Testis (tissue), 3 donors: ENCODE measurements around the gene HOXA10. TPM values are rescaled to one million over a fixed set of nuclear protein-coding genes. Genes with fewer than 3 reads are reported as not detected.
A peak's percentile ranks its signal among the peaks of the same experiment; 100 is the strongest.

Experiments used
- DNase-seq: peaks from one replicate; pipeline ENCODE4 v3.0.0-alpha.2; 2019
- H3K27ac ChIP-seq, 2 donors: fragments of 200-600 bp; sonication (generic); one replicate each; pipeline ENCODE4 v1.5.1; 2019
- H3K27me3 ChIP-seq: fragments of 200-600 bp; sonication (generic); one replicate; pipeline ENCODE4 v1.5.1; 2019
- H3K36me3 ChIP-seq: fragments of 200-600 bp; sonication (generic); one replicate; pipeline ENCODE4 v1.5.1; 2017; ENCODE audit warnings: low read depth; ENCODE audit errors: missing control alignments
- H3K4me1 ChIP-seq: fragments of 200-600 bp; sonication (generic); one replicate; pipeline ENCODE4 v1.5.1; 2019
- H3K4me3 ChIP-seq, 2 donors: fragments of 200-600 bp; sonication (generic); one replicate each; pipeline ENCODE4 v1.5.1; 2017 to 2019
- H3K9me3 ChIP-seq: fragments of 200-600 bp; sonication (generic); one replicate; pipeline ENCODE4 v1.5.1; 2017
- POLR2A ChIP-seq: fragments of 450-650 bp; IDR thresholded peaks from one replicate; pipeline ENCODE4 v1.6.1; 2017; ENCODE audit warnings: antibody characterized with exemption, mild to moderate bottlenecking, moderate library complexity
- WGBS, 2 donors: methylation state at CpG; one replicate each; pipeline ENCODE4 v1.1.5; 2018; 5-methylcytosine and 5-hydroxymethylcytosine counted together
- intact Hi-C: fragments of 100-400 bp; cut with DNase I; formaldehyde crosslinking; loops from one replicate; pipeline ENCODE4 v1.15.1; 2023; ENCODE audit warnings: low total_unique reads
- polyA plus RNA-seq: library from polyadenylated mRNA; stranded (reverse); fragments of 350-450 nt; fragmentation: Illumina TruSeq; extraction: RNeasy Lipid Tissue Mini Kit (QIAGEN cat#74804); gene quantifications from one replicate; pipeline ENCODE4 v1.2.3, GENCODE V29; 2014; ENCODE audit warnings: low read depth, low replicate concordance; ENCODE audit not compliant: insufficient read depth
- total RNA-seq, 2 donors: library from RNA; depleted of rRNA; stranded (reverse); fragments of >200 nt; gene quantifications; one replicate each; pipeline ENCODE4 v1.2.3, GENCODE V29; 2016
- TF ChIP-seq, protein P1 (sequence below), 3 experiments: fragments of 450-650 bp in 2 of 3; fragments of 200-600 bp in 1 of 3; sonication (generic) in 1 of 3; IDR thresholded peaks; one replicate each; pipeline ENCODE4 v1.5.1; 2016 to 2019; ENCODE audit warnings: antibody characterized with exemption in 3 of 3, mild to moderate bottlenecking in 2 of 3, moderate library complexity in 1 of 3

The HOXA10 gene
- total and polyA plus RNA-seq, 3 donors from 2014 or later, result 0.31 to 1.8 (median 1.6) TPM

DNA sequence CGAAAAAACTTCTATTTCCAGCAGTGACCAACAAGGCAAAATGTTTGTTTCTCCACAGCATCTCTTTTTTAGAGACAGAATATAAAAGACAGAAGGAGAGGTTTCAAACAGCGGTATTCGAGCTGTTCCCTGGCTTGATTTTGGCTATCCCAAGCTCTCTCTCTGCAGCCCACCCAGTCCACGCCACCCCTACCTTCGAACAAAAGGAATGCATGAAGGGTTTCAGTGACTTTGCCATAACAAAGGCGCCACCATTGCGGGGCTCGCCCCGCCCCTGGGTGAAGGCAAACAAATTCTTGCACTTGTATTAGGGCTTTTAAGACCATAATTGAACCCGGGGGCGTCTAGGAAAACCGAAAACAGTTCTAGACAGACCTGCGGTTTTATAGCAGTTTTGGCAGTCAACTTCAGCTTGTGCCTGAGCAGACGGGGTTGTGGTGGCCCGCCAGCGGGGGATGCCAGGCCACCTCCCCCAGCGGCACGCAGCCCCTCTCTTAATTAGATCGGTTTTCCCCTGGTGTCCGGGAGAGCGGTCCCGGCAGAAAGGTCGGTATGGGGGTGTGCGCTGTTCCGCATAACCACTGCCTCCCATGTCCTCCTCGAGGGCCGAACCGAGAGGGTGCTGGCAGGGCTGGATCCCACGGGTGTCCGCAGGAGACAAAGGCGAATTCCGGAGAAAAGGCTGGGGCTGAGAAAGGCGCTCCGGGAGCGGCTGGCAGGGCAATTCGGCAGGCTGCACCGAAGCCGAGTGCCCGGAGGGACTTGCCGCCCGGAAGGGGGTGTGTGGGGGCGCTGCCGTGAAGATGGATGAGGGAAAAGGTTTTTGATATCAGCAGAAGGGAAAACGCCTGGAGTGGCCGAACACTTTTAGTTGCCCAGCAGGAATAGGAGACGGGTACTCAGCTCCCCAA is 13.6 kb upstream of the HOXA10 start:
- Histone ChIP-seq H3K9me3 (no peaks in the 10 kb centered on the region), H3K4me3 (no peak overlapping the region), H3K27me3 (peaks cover 8% of the 10 kb centered on the region), H3K36me3 (no peaks in the 10 kb centered on the region), H3K27ac (no peak overlapping the region), H3K4me1 (peaks cover 12% of the 10 kb centered on the region)
- no peak for DNase-seq
- no peak for TF ChIP-seq POLR2A
- TF ChIP-seq, protein P1, sequence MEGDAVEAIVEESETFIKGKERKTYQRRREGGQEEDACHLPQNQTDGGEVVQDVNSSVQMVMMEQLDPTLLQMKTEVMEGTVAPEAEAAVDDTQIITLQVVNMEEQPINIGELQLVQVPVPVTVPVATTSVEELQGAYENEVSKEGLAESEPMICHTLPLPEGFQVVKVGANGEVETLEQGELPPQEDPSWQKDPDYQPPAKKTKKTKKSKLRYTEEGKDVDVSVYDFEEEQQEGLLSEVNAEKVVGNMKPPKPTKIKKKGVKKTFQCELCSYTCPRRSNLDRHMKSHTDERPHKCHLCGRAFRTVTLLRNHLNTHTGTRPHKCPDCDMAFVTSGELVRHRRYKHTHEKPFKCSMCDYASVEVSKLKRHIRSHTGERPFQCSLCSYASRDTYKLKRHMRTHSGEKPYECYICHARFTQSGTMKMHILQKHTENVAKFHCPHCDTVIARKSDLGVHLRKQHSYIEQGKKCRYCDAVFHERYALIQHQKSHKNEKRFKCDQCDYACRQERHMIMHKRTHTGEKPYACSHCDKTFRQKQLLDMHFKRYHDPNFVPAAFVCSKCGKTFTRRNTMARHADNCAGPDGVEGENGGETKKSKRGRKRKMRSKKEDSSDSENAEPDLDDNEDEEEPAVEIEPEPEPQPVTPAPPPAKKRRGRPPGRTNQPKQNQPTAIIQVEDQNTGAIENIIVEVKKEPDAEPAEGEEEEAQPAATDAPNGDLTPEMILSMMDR (IDR thresholded peaks at IDR 0.05), result no peak
- 9 to 14% methylated on average over 18 to 46 of the region's 46 CpGs for WGBS, 2 donors
- intact Hi-C loops, result no loop called here

DNA sequence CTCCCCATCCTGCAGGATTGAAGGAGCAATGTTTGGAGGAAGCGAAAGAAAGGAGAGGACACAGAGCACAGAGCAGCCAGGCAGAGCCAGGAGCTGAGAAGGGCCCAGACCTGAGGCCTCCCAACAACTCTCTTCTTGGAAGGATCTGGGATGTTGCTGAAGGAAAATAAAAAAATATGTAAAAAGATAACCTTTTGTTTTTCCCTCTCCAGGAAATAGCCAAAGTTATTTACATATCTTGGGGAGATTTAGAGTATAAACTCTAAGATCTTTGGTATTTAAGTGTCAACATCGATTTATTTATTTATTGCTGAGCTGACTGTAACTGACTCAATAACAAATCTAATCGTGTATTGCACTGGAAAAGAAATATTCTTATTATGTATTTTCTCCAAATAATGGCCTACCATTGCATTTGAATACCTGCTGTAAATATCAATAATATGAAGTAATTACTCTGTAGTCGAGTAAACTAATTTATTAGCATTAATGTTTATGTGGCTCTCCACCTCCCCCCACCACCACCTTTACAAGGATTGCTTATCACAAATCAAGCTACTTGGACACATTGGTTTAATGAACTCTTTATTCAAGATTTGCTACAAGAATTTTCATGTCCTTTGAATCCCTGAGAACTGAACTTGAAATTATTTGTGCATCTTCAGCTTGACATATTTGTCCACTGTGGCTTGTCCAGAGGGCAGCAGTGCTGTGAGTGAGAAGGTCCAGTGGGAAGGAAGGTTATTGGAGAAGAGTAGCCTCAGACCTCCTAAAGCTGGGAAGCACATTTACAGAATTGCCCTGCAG is 12.8 kb upstream of the HOXA10 start:
- WGBS, 2 donors, result 38% methylated on average over 4 of the region's 4 CpGs
- no peak for DNase-seq

DNA sequence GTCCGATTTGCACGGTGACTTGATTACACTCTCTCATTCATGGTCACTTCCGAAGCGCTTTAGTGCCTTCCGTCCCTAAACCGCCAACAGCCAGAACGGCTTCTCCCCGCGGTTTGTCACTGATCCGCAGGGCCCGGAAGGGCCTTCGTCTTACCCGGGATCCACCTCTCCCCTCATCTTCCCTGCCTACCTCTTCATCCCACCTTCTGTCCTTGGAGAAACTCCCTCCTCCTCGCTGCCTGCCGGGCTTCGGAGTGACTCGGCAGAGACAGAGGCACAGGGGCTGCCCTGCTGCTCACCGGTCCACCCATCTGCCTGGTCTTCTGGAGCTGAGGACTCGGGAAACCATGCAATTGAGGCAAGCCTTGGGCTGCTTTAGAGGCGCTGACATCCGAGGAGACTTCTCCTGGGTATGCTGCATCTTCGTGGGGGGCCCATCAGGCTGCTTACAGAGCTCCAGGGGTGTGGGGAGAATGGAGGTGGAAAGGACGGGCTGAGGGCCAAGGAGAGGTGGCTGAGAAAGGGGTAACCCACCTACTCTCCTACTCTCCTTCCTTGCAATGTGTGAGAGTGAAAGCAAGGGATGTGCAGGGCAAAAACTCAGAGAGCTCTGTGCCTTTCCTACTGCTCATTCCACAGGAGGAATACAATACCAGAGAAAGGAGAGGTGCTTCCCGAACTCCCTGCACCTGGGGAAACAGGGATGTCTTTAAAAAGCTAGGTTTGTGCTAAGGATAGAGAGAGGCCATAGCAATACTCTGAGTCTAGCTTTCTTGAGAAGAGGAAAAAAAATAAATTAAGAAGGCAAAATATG is 11.9 kb upstream of the HOXA10 start:
- Histone ChIP-seq H3K27ac (no peak overlapping the region), H3K27me3 (peaks cover 8% of the 10 kb centered on the region), H3K4me3 (no peak overlapping the region), H3K4me1 (peaks cover 7% of the 10 kb centered on the region), H3K36me3 (no peaks in the 10 kb centered on the region), H3K9me3 (no peaks in the 10 kb centered on the region)
- DNase-seq, result peak; percentile 6
- TF ChIP-seq, protein P1 (IDR thresholded peaks at IDR 0.05), result no peak
- no peak for TF ChIP-seq POLR2A
- intact Hi-C loops, result no loop called here
- 8 to 9% methylated on average over 17 to 24 of the region's 24 CpGs for WGBS, 2 donors

More for the DNA sequence above, 12.8 kb upstream of the HOXA10 start:
- no peaks in the 10 kb centered on the region for H3K36me3 ChIP-seq
- no peaks in the 10 kb centered on the region for H3K9me3 ChIP-seq
- H3K27me3 ChIP-seq, result peaks cover 8% of the 10 kb centered on the region
- no peak overlapping the region for H3K4me3 ChIP-seq
- intact Hi-C loops, result no loop called here
- TF ChIP-seq, protein P1 (IDR thresholded peaks at IDR 0.05), result no peak
- TF ChIP-seq POLR2A, result no peak
- H3K4me1 ChIP-seq, result peaks cover 7% of the 10 kb centered on the region
- H3K27ac ChIP-seq, result no peak overlapping the region

DNA sequence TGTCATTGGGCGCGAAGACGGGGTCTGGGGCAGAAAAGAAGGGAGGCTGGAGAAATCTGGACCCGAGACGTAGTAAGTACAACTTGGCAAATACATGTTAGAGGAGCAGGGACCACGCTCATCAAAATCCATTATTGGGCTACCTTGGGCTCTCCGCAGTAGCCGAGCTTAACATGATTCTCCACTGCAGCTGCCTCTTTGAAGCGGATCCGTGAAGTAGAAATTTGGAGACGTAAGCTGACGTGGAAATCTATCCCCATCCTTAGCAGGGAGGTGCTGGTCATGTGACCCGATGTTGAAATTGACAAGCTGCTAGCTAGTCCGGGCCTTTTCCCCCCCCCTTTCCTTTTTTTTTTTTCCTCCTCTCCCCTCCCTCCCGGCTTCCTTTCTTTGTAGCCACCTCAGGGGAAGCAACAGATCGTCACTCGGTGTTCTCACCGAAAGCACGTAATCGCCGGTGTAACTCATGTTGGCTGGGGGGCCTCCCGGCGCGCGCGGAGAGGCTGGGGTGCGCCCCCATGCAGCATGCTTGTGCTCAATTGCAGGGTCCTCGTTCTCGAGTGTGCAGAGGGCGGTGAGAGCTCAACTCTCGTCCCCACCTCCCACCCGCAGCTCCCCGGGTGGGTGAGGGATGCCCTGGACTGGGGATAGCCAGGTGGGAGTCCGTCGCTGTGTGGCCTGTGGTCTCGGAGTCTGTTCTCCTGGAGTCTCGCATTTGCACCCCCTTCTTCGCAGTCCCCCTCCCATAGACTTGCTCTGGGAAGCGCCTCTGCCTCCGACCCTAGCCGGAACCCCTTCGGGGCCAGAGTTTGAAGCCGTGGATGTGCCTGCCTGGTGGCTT is 11.1 kb upstream of the HOXA10 start, which contains the start of gene HOXA11:
Gene HOXA11, minus strand, starts transcription at position 220 of the 841 bp plus-strand sequence. Its CDS starts 88 bp downstream, at position 132.
- Histone ChIP-seq H3K4me3 (peak within 1 kb of the TSS in 1 of 2 donors; percentile 13), H3K9me3 (no peaks in the 10 kb centered on the region), H3K27me3 (peaks cover 8% of the 10 kb centered on the region), H3K27ac (no peak within 1 kb of the TSS), H3K4me1 (peaks cover 7% of the 10 kb centered on the region), H3K36me3 (no peaks in the 10 kb centered on the region)
- intact Hi-C loops, result no loop called here
- peak; percentile 13 for DNase-seq
- 6 to 8% methylated on average over 32 to 38 of the region's 43 CpGs for WGBS, 2 donors
- TF ChIP-seq, protein P1 (IDR thresholded peaks at IDR 0.05), result no peak
- no peak for TF ChIP-seq POLR2A
